HG03520 (cell line): ENCODE results near the gene FBXO31.

ENCODE experiments used
- ATAC-seq: cut with Tn5 transposase; IDR thresholded peaks from one replicate; pipeline ENCODE4 v1.9.1; 2021; ENCODE audit warnings: mild to moderate bottlenecking, moderate library complexity; ENCODE audit not compliant: unreplicated experiment

The FBXO31 gene

DNA sequence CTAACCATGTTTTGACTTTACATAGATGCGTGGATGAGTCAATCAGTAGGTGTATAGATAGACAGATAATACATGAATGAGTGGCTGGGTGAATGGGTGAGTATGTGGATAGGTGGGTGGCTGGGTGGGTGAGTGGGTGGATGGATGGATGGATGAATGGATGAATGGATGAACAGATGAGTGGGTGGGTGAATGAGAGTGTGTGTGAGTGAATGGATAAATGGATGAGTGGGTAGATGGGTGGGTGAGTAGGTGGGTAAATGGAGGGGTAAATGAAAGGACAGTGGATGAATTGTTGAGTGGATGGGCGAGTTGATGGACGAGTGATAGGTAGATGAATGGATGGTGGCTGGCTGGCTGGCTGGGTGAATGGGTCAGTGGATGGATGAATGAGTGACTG, 89.6 kb downstream of the FBXO31 start:
- ATAC-seq, result no peak

DNA sequence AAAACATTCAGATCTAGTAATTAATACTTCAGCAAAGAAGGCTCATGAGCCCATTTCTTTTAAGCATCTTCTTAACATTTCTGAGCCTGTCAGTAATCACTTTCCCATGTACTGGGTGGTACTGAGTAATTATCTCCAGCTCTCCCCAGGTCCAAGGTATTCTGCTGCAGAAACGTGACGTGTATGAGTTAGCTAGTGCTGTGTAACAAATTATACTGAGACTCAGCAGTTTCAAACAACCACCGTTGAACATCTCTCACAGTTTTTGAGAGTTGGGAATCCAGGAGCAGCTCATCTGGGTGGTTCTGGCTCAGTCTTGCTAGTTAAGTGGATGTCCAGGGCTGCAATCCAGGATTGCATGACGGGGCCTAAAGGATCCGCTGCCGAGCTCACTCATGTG, 91.6 kb downstream of the FBXO31 start:
- no peak for ATAC-seq

- ATAC-seq, result no peak
Measured at GRCh38 chr16:87288753-87289362, 94.7 kb downstream of the FBXO31 start.

DNA sequence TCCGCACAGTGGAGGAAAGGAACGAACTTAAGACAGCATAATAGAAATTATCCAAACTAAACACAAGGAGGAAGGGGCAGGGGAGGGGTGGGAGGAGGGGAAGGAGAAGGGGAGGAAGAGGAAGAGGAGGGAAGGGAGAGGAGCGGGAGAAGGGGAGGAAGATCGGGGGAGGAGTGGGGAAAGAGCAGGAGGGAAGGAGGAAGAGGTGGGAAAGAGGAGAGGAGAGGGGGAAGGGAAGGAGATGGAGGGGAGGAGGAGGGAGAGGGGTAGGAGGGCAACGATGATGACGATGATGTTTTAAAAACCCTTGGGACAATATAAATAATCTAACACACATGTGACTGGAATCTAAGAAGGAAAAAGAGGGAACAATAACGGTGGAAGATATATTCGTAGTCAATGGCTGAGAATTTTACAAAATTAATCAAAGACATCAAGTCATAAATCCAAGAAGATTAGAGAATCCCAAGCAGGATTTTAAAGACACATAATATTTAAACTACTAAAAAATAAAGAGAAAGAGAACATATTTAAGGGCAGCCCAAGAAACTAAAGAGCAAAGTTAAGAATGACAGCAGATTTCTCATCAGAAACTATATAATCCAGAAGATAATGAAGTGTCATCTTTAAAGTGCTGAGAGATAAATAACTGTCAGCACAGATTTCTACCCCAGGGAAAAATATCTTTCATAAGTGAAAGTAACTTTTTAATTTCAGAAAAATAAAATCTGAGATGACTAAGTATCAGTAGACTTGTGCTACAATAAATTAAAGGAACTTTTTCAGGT, 96.5 kb downstream of the FBXO31 start:
- ATAC-seq, result no peak

- no peak for ATAC-seq
Measured at GRCh38 chr16:87284183-87284582, 99.4 kb downstream of the FBXO31 start.

DNA sequence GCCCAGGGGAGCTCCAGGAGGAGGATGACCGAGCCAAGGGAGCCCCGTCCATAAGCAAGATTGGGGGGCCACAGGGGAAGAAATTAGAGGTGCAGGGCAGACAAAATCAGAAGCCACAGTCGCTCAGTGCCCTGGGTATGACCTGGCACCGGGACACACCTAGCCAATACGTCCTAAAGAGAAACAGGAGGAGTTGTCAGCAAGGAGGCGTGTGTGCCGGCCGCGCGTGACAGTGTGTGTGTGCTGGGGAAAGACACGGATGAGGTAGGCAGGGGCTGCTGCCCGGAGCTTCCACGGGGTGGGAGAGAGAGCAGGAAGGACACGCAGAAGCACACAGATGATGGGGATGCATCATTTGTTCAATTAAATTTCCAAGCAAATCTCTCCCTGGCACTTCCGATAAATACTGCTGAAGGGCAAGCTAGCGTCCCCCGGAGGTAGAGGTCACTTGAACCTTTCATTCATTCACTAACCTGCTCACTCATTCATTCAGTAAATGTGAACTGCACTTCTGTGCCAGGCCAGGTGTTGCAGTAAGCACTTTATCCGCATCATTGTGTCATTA, 104.4 kb downstream of the FBXO31 start:
- ATAC-seq, result no peak

DNA sequence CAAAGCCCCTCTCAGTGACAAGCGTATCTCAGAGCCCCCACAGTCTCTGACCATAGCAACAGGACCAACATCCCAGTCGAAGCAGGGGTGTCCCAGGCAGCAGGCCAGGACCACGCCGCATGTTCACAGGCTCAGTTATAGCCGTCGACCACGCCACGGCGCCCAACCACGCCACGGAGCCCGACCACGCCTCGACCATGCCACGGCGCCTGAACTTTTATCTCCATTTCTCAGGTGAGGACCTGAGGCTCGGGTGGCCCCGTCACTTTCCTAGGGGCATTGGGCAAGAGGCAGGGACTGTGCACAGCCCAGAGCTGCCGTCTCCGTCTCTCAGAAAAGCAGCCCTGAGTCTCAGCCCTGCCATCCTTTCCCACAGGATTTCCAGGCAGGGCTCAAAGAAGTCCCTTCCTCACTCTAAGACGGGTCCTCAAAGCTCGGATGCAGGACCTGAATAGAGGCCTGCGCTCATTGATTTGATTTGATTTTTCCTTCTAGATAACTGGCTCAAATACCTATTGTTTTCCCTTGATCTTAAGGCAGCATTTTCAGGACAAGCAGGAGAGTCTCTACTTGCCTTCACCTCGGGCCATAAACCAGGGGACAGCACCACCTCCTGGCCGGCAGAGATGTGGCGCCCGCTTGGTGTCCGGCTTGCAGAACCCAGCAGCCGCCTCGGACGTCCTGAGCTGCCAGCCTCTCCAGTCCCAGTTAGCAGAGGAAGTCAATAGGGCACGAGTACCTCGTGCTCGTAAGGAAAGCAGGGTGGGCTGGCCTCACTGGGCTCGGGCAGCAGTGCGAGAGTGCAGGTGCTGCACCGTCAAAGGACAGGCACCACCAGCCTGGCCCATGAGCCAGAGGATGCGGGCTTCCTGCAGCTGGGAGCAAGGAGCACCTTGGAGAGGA, 105.1 kb downstream of the FBXO31 start:
- ATAC-seq, result no peak
